ENCODE data around the gene GPD2.

- no peak for TF ChIP-seq CTCF (IDR thresholded peaks at IDR 0.05)
- no peak for TF ChIP-seq POLR2A (IDR thresholded peaks at IDR 0.05)
Measured at GRCh38 chr2:156430980-156431358, 5.2 kb upstream of the GPD2 start.
